ENCODE results near the gene PCTP.
A peak's percentile ranks its signal among the peaks of the same experiment; 100 is the strongest.

- TF ChIP-seq CTCF (IDR thresholded peaks at IDR 0.05), result peak in 3 of 6 experiments; percentile 18 to 41 (median 20)
- TF ChIP-seq POLR2A (IDR thresholded peaks at IDR 0.05), result no peak
Observed at GRCh38 chr17:55825213-55825612, 74.4 kb downstream of the PCTP start.
